GM10248 (cell line): Measurements from ENCODE around the gene SLC24A4.

Experiments used
- CTCF ChIA-PET: fragments of 300-600 bp; sonication (Branson Sonifier 250); formaldehyde crosslinking; extraction: SDS; loops from one replicate; lab custom pipeline; 2021; ENCODE audit warnings: antibody characterized with exemption; lab: Yijun Ruan, JAX
- POLR2A ChIA-PET: fragments of 350-650 bp; sonication (Branson Sonifier 250); formaldehyde crosslinking; extraction: SDS; loops from one replicate; lab custom pipeline; 2020; ENCODE audit warnings: antibody characterized with exemption; lab: Yijun Ruan, JAX
- DNase-seq: peaks from one replicate; pipeline ENCODE4 v3.0.0; 2012; ENCODE audit errors: extremely low spot score
- CTCF ChIP-seq: IDR thresholded peaks from 2 replicates; pipeline ENCODE4 v1.5.1; 2012; ENCODE audit warnings: mild to moderate bottlenecking, low read depth; ENCODE audit errors: extremely low read depth, missing control alignments, control extremely low read depth

Gene SLC24A4

GRCh38 chr14:92443741-92444140 is 120.8 kb downstream of the SLC24A4 start:
- ChIA-PET CTCF (no interaction called here), POLR2A (no interaction called here)
- no peak for TF ChIP-seq CTCF
- no peak for DNase-seq

GRCh38 chr14:92446771-92447170 is 123.8 kb downstream of the SLC24A4 start:
- no peak for DNase-seq
- no peak for TF ChIP-seq CTCF
- POLR2A ChIA-PET: no interaction called here
- CTCF ChIA-PET: interaction anchor here (1.4 kb wide), 1 partner anchor 15 kb away, joined by 3 read pairs; no protein-coding TSS in a partner anchor

- POLR2A ChIA-PET: no interaction called here
- CTCF ChIA-PET: interaction anchor here (1.4 kb wide), 1 partner anchor 16 kb away, joined by 3 read pairs; no protein-coding TSS in a partner anchor
- TF ChIP-seq CTCF: no peak
- no peak for DNase-seq
These were observed 124.6 kb downstream of the SLC24A4 start for GRCh38 chr14:92447416-92448197.

- DNase-seq: no peak
These were observed 125.8 kb downstream of the SLC24A4 start for GRCh38 chr14:92448786-92449185.

GRCh38 chr14:92449404-92450181 is 126.6 kb downstream of the SLC24A4 start:
- no peak for TF ChIP-seq CTCF
- ChIA-PET CTCF (interaction anchor here (1.0 kb wide), 1 partner anchor 11 kb away, joined by 4 read pairs; no protein-coding TSS in a partner anchor), POLR2A (no interaction called here)
- DNase-seq: no peak

More at GRCh38 chr14:92448786-92449185, 125.8 kb downstream of the SLC24A4 start:
- POLR2A ChIA-PET: no interaction called here
- TF ChIP-seq CTCF: no peak
- CTCF ChIA-PET: interaction anchor here (0.7 to 1.0 kb wide), 2 partner anchors 8 to 12 kb away, joined by 3 to 4 read pairs; no protein-coding TSS in a partner anchor

GRCh38 chr14:92450351-92451070 is 127.5 kb downstream of the SLC24A4 start:
- DNase-seq: no peak
- TF ChIP-seq CTCF: no peak
- ChIA-PET CTCF (no interaction called here), POLR2A (no interaction called here)
